Germinal center (tissue), 1 donor: ENCODE measurements around the gene LRRC26.
"Not testable (repeated sequence)": the region's sequence is repeated elsewhere in the genome, so short reads cannot be mapped to it uniquely, and the experiment has no call there.

Experiments
- DNase-seq: peaks from one replicate; pipeline ENCODE4 v3.0.0; 2012; ENCODE audit warnings: mixed read lengths, low spot score

The LRRC26 gene

DNA sequence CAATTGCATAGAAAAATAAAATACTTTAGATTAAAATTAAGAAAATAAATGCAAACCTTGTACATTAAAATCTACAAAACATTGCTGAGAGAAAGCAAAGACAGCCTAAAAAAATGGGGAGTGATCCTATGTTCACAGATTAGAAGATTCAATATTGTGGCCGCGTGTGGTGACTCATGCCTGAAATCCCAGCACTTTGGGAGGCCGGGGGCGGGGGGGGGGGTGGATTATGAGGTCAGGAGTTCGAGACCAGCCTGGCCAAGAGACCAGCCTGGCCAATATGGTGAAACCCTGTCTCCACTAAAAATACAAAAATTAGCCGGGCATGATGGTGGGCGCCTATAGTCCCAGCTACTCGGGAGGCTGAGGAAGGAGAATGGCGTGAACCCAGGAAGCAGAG lies 34.7 kb downstream of the LRRC26 start:
- DNase-seq = not testable (repeated sequence)

DNA sequence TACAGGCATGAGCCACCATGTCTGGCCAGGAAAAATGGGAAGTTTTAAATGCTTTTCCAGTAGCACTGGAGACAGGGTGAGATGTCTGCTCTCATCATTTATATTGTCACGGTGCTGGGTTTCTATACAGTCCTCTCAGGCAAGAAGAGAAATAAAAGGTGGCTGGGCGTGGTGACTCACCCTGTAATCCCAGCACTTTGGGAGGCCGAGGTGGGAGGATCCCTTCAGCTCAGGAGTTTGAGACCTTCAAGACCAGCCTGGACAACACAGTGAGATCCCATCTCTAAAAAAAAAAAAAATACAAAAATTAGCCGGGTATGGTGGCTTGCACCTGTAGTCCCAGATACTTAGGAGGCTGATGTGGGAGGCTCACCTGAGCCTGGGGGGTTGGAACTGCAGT lies 35.7 kb downstream of the LRRC26 start:
- no peak for DNase-seq

DNA sequence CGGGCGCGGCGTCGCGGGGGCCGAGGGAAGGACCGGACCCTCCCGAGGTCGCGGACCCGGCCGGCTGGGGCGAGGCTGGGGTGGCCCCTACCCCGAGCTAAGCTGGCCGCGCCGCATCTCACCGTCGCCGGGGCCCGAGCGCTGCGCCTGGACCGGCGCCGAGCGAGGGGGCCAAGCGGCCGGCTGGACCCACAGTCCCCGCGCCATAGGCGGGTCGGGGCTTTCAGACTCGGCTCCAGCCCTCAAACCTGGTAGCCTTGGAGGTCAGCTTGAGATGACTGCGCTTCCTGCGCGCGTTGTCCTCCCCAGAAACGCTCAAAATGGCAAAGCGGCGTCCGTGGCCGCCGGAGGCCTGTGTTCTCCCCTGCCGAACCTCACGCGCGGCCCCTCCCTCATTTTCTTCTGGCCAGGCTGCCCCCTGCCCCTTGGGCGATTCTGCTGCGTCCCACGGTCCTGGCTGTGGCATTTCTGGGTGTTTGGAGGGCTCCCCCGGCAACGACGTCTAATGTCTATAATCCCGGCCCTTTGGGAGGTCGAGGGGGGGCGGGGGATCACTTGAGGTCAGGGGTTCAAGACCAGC lies 39.6 kb downstream of the LRRC26 start:
- no peak for DNase-seq

DNA sequence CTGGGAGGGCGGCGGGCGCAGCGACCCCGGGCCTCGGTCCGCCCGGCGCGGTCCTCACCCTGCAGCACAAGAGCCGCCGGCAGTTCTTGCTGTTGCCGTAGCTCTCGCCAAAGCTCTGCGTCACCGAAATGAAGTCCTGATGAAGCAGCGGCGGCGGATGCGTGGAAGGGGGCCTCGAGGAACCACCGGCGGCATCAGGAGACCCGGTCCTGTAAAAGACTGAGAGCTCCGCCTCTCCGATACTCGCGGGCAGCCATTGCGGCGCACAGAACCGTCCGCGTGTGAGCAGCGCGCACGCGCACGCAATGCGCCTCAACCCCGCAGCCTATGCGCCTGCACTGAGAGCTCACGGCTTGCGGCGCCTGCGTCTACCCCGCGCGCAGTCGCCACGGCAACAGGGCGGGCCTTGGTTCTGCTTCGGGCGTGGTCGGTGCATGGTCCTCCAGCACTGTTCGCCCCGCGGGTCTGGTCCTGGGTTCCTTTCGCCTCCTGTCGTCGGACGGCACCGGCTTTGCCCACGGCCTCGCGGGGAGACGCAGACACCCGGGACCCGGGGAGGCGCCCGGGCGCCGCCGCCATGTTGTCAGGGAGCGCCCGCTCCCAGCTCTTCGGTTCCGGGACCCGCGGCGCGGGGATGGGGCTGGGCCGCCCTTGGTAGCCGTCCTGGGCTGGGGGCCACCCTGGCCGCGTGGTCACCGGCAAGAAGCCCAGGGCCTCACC lies 40.2 kb downstream of the LRRC26 start:
- peak; percentile 91 for DNase-seq

DNA sequence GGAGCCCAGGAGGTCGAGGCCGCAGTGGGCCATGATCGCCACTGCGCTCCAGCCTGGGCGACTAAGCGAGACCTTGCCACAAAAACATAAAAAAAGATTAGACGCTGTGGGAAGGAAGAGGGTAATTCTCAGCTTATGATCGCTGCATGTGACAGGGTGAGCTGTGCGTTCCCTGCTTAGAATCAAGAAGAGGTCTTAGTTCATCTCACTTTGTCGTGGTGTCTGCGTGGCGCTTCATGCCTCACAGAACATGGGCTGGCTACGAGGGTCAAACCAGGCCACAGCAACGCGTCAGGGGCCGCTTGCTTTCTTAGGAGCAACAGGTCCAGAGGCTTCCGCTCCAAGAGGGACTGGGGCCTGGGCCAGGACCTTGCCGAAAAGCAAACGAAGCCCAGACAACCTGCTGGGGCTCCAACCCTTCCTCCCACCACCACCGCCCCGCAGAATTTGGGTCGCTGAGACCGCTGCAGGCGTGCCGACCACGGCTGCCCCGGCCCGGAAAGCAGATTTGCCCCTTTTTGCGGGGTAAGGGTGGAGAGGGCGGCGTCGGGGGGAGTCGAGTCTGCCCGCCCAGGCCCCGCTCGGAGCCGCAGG lies 40.9 kb downstream of the LRRC26 start:
- no peak for DNase-seq

DNA sequence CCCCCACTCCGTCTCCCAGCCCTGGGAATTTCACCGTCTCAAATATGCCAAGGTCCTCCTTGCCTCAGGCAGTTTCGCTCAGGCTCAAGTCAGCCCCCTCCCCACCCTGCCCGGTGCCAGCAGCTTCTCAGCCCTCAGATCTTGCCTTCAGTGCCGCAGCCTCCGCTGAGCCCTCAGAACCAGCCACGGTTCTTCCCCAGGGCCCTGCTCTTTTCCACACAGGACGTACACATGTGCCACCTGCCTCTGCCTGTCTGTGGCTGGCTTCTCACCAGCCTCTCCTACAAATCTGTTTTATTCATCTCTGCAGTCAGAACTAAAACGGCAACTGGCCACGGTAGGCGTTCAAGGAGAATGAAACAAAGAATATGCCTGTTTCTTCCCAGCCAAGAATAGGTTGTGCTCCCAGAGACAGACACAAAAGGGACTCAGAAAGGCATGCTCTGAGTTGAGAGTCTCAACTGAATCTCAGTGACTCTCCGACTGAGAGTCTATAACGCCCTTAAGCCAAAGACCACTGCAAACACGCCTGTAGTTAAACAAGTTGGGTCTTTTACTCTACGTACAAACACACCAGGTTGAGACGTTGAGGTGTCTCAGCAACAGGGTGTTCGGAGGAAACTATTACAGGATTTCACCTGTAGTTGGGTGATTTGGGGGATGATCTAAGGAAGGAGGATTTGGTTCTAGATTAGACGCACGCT lies 41.5 kb downstream of the LRRC26 start:
- peak; percentile 40 for DNase-seq

DNA sequence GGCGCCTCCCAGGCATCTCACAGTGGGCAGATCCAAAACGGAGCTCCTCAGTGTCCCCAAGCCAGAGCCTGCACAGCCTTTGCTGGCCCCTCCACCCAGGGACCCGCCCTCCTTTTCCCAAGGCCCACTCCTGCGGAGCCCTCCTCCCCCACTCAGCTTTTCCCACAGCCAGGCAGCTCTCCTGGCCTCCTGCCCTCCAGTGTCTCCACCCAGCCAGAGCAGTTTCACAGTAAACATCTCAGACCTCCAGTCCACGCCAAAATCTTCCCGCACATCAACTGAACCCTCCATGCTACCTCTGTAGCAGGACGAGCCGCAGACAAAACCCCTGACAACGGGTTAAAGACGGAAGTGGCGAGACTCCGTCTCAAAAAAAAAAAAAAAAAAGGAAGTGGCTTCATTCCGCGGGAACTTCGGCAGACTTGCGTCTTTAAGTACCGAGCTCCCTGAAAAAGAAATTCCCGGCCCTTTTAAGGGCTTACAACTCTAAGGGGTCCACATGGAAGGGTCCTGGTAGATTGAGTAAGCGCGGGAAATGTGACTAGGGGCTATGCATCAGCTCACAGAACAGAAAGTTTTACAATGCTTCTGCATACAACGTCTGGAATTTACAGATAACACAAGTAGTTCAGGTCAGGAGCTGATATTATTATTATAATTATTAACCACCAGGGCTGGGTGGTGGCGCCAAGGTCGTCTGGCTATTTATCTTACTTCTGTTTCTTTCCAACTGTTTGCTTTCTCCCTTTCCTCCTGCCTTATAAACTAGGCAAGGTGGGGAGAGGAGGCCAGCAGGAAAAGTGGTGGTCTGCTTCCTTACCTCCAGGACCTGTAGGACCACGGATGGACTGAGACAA lies 42.3 kb downstream of the LRRC26 start:
- peak; percentile 57 for DNase-seq

DNA sequence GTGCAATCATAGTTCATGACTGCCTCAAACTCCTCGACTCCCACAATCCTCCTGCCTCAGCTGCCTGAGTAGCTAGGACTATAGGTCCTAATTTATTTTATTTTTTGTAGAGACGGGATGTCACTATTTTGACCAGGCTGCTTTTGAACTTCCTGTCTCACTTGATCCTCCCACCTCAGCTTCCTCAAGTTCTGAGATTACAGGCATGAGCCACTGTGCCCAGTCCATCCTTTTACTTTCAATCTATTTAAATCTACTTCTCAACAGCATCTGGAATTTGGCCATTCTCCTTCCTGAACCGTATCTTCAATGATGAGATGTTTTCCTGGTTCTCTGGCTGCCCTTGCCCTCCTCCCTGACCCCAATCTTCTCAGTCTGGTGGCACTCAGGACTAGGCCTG lies 43.1 kb downstream of the LRRC26 start:
- DNase-seq = no peak

DNA sequence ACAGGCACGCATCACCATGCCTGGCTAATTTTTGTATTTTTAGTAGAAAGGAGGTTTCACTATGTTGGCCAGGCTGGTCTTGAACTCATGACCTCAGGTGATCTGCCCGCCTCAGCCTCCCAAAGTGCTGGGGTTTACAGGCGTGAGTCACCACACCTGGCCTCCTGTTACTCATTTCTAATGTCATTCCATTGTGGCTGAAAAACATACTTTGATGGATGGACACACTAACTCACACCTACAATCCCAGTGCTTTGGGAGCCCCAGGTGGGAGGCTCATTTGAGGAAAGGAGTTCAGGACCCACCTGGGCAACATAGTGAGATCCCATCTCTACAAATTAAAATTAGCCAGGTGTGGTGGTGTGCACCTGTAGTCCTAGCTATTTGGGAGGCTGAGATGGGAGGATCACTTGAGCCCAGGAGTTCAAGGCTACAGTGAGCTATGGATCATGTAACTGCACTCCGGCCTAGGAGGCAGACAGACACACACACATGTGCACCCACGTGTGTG lies 45.8 kb downstream of the LRRC26 start:
- DNase-seq = not testable (repeated sequence)

DNA sequence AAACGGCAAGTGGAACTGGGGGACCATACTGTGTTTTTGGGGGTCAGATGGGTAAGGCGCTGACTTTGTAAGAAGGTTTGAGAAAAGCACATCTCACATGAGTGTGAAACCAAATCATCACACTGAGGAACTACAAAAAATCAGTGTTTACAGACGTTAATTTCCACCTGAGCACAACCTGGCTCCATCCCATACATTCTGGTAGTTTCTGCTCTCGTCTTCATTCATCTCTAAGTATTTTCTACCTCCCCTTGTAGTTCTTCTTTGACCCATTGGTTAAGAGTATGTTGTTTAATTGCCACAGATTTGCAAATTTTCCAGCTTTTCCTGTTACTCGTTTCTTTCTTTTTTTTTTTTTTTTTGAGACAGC lies 46.4 kb downstream of the LRRC26 start:
- DNase-seq = no peak

DNA sequence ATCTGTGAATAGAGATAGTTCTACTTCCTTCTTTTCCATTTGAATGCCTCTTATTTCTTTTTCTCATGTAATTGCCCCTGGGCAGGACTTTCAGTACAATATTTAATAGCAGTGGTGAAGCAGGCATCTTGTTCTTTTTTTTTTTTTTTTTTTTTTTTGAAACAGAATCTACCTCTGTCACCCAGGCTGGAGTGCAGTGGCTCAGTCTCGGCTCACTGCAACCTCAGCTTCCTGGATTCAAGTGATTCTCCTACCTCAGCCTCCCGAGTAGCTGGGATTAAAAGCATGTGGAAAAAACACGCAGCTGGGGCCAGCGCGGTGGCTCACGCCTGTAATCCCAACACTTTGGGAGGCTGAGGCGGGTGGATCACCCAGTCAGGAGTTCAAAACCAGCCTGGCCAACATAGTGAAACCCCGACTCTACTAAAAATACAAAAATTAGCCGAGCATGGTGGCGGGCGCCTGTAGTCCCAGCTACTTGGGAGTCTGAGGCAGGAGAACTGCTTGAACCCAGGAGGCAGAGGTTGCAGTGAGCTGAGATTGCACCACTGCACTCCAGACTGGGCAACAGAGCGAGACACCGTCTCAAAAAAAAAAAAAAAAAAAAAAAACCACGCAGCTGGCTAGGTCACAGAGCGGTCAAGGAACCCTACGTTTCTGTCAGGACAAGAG lies 46.9 kb downstream of the LRRC26 start:
- DNase-seq = not testable (repeated sequence)

DNA sequence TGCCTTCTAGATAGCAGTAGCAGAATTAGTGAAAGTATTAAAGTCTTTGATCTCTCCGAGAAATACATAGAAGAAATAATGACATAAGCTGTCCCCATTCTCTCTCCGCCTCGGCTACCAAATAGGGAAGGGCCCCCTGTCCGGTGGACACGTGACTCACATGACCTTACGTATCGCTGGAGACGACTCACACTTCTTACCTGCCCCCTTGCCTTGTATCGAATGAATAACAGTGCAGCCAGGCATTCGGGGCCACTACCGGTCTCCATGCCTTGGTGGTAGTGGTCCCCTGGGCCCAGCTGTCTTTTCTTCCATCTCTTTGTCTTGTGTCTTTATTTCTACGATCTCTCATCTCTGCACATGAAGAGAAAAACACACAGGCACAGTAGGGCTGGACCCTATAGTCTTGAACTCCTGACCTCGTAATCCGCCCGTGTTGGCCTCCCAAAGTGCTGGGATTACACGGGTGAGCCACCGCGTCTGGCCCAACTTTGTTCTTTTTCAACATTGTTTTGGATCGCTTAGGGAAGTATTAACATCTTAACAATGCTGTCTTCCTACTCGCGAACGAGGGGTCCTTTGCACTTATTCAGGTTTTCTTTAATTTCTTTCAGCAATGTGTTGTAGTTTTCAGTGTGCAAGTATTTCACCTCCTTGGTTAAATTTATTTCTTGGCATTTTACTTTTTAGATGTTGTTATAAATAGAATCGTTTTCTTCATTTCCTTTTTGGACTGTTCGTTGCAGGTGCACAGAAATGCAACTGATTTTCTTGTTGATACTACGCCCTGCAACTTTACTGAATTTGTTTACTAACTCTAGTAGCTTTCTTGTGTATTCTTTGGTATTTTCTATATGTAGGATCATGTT lies 47.7 kb downstream of the LRRC26 start:
- not testable (repeated sequence) for DNase-seq
